ENCODE results near the gene TNPO2. TPM values are rescaled to one million over a fixed set of nuclear protein-coding genes. Genes with fewer than 3 reads are reported as not detected.

The TNPO2 gene
- total RNA-seq, 2 donors from 2014 or later: 106 to 113 TPM

DNA sequence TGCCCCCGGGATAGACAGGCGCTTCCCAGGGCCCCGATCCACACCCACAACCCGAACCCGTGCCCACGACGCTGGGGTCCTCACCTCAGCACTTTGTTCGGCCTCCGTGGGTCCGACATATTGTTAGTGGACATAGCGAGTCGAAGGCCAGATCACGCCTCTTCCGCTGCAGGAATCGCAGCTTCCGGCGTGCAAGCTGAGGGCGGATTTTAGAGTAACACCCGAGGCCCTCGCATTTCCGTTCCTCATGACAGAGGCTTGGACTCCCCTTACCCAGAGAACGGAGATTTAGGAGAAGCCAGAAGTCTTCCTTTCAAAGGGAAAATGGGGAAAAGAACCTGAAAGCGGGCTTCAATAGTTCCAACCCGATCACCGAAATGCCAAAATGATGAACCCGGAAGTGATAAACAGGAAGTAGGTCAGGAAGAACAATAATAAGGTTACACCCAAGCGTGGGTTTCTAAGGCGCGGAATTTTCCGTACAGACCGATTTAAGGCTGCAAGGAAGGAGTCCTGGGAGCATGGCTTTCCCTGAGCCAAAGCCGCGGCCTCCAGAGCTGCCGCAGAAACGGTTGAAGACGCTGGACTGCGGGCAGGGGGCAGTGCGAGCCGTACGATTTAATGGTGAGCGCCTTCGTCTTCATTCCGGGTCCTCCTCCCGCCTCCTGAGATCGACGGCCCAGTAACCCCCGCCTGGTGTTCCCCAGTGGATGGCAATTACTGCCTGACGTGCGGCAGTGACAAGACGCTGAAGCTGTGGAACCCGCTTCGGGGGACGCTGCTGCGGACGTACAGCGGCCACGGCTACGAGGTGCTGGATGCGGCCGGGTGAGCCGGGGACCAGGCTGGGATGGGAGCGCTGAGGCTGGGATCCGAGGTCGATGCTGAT lies 54.2 kb downstream of the TNPO2 start:
- H3K27ac ChIP-seq (ENCODE audit: low read depth, low read length): peak overlapping the region; percentile 22
- Mint-ChIP-seq H3K27ac (peak overlapping the region; percentile 98), H3K36me3 (ENCODE audit: low read depth) (peaks cover 26% of the 10 kb centered on the region), H3K27me3 (ENCODE audit: insufficient read depth) (no peaks in the 10 kb centered on the region), H3K9me3 (no peaks in the 10 kb centered on the region), H3K4me1 (peaks cover 22% of the 10 kb centered on the region), H3K4me3 (peak overlapping the region; percentile 96)
- H3K9me3 ChIP-seq (ENCODE audit: control insufficient read depth, low read length): no peaks in the 10 kb centered on the region
- H3K9ac ChIP-seq (ENCODE audit: extremely low read depth, low read length, poor library complexity, severe bottlenecking): peak overlapping the region; percentile 56
- no peaks in the 10 kb centered on the region for H3K27me3 ChIP-seq (ENCODE audit: control insufficient read depth, insufficient read depth, low read length, poor library complexity, severe bottlenecking)
- WGBS, 2 experiments (ENCODE audit: insufficient coverage in 1 of 2, insufficient read length in 1 of 2): 0 to 1% methylated on average over 26 to 64 of the region's 64 CpGs
- TF ChIP-seq, protein P1, sequence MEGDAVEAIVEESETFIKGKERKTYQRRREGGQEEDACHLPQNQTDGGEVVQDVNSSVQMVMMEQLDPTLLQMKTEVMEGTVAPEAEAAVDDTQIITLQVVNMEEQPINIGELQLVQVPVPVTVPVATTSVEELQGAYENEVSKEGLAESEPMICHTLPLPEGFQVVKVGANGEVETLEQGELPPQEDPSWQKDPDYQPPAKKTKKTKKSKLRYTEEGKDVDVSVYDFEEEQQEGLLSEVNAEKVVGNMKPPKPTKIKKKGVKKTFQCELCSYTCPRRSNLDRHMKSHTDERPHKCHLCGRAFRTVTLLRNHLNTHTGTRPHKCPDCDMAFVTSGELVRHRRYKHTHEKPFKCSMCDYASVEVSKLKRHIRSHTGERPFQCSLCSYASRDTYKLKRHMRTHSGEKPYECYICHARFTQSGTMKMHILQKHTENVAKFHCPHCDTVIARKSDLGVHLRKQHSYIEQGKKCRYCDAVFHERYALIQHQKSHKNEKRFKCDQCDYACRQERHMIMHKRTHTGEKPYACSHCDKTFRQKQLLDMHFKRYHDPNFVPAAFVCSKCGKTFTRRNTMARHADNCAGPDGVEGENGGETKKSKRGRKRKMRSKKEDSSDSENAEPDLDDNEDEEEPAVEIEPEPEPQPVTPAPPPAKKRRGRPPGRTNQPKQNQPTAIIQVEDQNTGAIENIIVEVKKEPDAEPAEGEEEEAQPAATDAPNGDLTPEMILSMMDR (conservative IDR thresholded peaks at IDR 0.05): peak; percentile 33
- H3K4me3 ChIP-seq (ENCODE audit: low read length): peak overlapping the region; percentile 93
- H3K36me3 ChIP-seq (ENCODE audit: control insufficient read depth, insufficient read depth, low read length): peaks cover 38% of the 10 kb centered on the region
- no peaks in the 10 kb centered on the region for H3K4me1 ChIP-seq (ENCODE audit: control insufficient read depth, insufficient read depth, low read length)
- peak; percentile 87 for DNase-seq

DNA sequence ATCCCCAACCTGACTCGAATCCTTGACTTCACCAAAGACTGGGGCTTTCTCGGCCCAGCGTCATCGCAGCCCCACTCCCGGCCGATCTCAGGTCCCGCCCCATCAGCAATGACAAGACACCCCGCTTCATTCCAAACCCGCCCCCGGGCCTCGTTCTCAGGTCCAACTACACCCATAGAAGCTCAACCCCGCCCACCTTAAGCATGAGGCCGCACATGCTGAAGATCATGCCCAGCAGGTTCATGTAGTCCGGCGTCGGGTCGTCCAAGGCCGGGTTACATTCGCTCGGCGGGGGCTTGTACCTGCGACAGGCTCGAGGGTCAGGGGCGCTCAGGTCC lies 54.8 kb downstream of the TNPO2 start:
- TF ChIP-seq, protein P1 (conservative IDR thresholded peaks at IDR 0.05): no peak
- no peak for DNase-seq

DNA sequence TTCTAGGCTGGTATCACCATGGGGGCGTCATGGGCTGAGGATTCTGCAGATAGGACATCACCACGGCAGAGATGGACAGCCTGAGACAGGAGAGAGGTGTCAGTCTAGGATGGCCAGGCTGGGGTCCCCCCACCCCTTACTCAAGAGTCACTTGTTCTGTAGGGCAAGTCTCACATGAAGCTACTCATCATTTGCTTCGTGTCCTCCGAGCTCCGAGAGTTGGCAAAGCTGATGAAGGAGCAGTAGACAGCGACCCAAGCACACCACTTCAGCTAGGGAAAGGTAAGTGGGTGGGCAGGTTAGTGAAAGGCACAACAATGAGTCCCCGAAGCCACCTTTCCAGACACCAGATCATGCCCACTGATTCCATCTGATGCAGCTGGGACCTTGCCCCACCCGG lies 55.4 kb downstream of the TNPO2 start:
- no peaks in the 10 kb centered on the region for H3K9me3 ChIP-seq (ENCODE audit: control insufficient read depth, low read length)
- 82 to 88% methylated on average over 8 of the region's 8 CpGs for WGBS, 2 experiments (ENCODE audit: insufficient coverage in 1 of 2, insufficient read length in 1 of 2)
- H3K36me3 ChIP-seq (ENCODE audit: control insufficient read depth, insufficient read depth, low read length): peaks cover 32% of the 10 kb centered on the region
- H3K4me3 Mint-ChIP-seq: peak overlapping the region; percentile 96
- peaks cover 22% of the 10 kb centered on the region for H3K4me1 Mint-ChIP-seq
- H3K27me3 ChIP-seq (ENCODE audit: control insufficient read depth, insufficient read depth, low read length, poor library complexity, severe bottlenecking): no peaks in the 10 kb centered on the region
- H3K4me3 ChIP-seq (ENCODE audit: low read length): peak overlapping the region; percentile 93
- peak overlapping the region; percentile 98 for H3K27ac Mint-ChIP-seq
- H3K27me3 Mint-ChIP-seq (ENCODE audit: insufficient read depth): no peaks in the 10 kb centered on the region
- no peak for DNase-seq
- TF ChIP-seq, protein P1 (conservative IDR thresholded peaks at IDR 0.05): no peak
- peak overlapping the region; percentile 56 for H3K9ac ChIP-seq (ENCODE audit: extremely low read depth, low read length, poor library complexity, severe bottlenecking)
- H3K27ac ChIP-seq (ENCODE audit: low read depth, low read length): no peak overlapping the region
- peaks cover 27% of the 10 kb centered on the region for H3K36me3 Mint-ChIP-seq (ENCODE audit: low read depth)
- H3K4me1 ChIP-seq (ENCODE audit: control insufficient read depth, insufficient read depth, low read length): no peaks in the 10 kb centered on the region
- H3K9me3 Mint-ChIP-seq: no peaks in the 10 kb centered on the region

More for the DNA sequence above, 54.8 kb downstream of the TNPO2 start:
- Mint-ChIP-seq H3K4me3 (peak overlapping the region; percentile 96), H3K27ac (peak overlapping the region; percentile 98), H3K27me3 (ENCODE audit: insufficient read depth) (no peaks in the 10 kb centered on the region), H3K4me1 (peaks cover 22% of the 10 kb centered on the region), H3K36me3 (ENCODE audit: low read depth) (peaks cover 25% of the 10 kb centered on the region), H3K9me3 (no peaks in the 10 kb centered on the region)
- 2% methylated on average over 24 of the region's 24 CpGs; no CpG with 5 or more reads in 1 of the 2 experiments for WGBS, 2 experiments (ENCODE audit: insufficient coverage in 1 of 2, insufficient read length in 1 of 2)
- Histone ChIP-seq H3K9me3 (ENCODE audit: control insufficient read depth, low read length) (no peaks in the 10 kb centered on the region), H3K4me1 (ENCODE audit: control insufficient read depth, insufficient read depth, low read length) (no peaks in the 10 kb centered on the region), H3K9ac (ENCODE audit: extremely low read depth, low read length, poor library complexity, severe bottlenecking) (peak overlapping the region; percentile 56), H3K36me3 (ENCODE audit: control insufficient read depth, insufficient read depth, low read length) (peaks cover 32% of the 10 kb centered on the region), H3K27ac (ENCODE audit: low read depth, low read length) (no peak overlapping the region), H3K27me3 (ENCODE audit: control insufficient read depth, insufficient read depth, low read length, poor library complexity, severe bottlenecking) (no peaks in the 10 kb centered on the region), H3K4me3 (ENCODE audit: low read length) (peak overlapping the region; percentile 93)

All from endodermal cell (in vitro differentiated cells).